ENCODE measurements around the gene MYO7A. TPM values are rescaled to one million over a fixed set of nuclear protein-coding genes. Genes with fewer than 3 reads are reported as not detected.

MYO7A gene
- total RNA-seq, 1 donor: 0.43 TPM

DNA sequence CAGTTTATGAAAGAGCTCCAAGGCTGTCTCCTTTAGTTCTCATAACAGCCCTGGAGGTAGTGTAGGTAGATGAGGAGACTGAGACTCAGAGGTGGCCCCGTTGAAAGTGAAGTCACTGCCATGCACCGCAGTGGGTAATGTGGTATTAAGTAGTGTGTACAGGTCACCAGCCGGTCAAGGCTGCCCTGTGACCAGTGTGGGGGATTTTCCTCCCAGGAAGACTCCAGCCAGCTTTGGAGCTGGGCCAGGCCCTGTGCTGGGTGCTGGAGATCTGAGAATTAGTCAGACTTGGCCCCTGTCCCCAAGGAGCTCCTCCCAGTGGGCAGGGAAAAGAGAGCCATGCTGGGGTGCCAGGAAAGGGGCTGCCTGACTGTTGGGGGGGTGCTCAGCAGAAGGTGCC, 20.1 kb upstream of the MYO7A start:
- peak; percentile 2 for TF ChIP-seq CTCF (IDR thresholded peaks at IDR 0.05; ENCODE audit: insufficient read depth, low read depth, low read length)
- no peak overlapping the region for H3K4me3 ChIP-seq (ENCODE audit: low read depth, low read length)
- DNase-seq (ENCODE audit: low read depth): peak; percentile 92

DNA sequence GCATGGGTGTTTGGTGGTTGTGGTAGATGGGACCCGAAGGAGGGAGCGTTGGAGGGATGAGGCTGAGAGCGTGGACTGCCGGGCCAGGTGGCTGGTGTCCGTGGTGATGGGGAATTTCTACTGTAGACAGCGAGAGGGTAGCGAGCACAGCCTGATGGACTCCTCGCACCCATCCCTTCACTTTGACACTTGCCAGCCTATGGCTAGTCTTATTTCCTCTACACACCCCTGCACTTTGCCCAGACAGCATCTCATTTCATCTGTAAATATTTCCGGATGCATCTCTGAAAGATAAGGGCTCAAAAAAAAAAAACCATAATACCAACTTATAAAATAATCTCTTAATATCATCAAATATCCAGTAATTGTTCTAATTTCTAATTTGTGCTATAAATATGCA, 19.6 kb upstream of the MYO7A start:
- no peak for DNase-seq (ENCODE audit: low read depth)
- H3K4me3 ChIP-seq (ENCODE audit: low read depth, low read length): no peak overlapping the region
- no peak for TF ChIP-seq CTCF (IDR thresholded peaks at IDR 0.05; ENCODE audit: insufficient read depth, low read depth, low read length)

- peak; percentile 36 for DNase-seq (ENCODE audit: low read depth)
- no peak for TF ChIP-seq CTCF (IDR thresholded peaks at IDR 0.05; ENCODE audit: insufficient read depth, low read depth, low read length)
- no peak overlapping the region for H3K4me3 ChIP-seq (ENCODE audit: low read depth, low read length)
Measured at GRCh38 chr11:77109236-77110019, 18.6 kb upstream of the MYO7A start.

DNA sequence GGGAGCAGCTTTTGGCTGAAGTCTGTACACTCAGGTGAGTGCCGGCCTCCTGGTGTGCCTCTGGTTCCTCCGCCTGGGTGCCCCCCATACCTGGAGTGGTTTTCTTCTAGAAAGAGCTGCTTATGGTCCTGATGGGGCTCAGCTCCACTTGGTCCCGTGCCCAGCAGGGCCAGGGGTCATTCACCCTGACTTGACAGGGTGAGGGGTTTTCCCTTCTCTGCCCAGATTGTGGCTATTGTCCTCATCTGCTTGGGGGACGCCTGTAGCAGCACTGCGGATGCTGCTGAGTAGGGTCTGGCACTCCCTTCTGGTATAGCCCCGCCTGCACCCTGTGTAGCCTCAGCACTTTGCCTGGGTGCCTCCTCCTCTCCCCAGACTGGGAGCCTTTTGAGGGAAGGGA, 17.2 kb upstream of the MYO7A start:
- no peak overlapping the region for H3K4me3 ChIP-seq (ENCODE audit: low read depth, low read length)
- no peak for DNase-seq (ENCODE audit: low read depth)
- no peak for TF ChIP-seq CTCF (IDR thresholded peaks at IDR 0.05; ENCODE audit: insufficient read depth, low read depth, low read length)

DNA sequence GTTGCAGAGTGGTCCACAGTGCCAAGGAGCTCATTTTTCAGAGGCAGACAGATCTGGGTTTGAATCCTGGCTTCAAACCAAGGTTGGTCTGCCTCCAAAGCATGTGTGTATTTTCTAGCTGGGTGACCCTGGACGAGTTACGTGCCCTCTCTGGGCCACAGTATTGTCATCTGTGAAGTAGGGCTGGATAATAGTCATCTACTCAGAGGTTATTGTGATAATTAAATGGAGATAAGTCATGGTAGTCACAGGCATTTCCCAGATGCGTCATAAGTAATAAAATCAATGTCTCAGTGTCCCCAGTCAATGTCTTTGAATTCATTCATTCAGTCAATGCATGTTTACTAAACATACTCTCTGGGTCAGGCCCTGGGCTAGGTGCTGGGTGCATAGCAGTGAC, 16.8 kb upstream of the MYO7A start:
- no peak overlapping the region for H3K4me3 ChIP-seq (ENCODE audit: low read depth, low read length)
- no peak for TF ChIP-seq CTCF (IDR thresholded peaks at IDR 0.05; ENCODE audit: insufficient read depth, low read depth, low read length)
- DNase-seq (ENCODE audit: low read depth): peak; percentile 51

- H3K4me3 ChIP-seq (ENCODE audit: low read depth, low read length): no peak overlapping the region
- DNase-seq (ENCODE audit: low read depth): no peak
- TF ChIP-seq CTCF (IDR thresholded peaks at IDR 0.05; ENCODE audit: insufficient read depth, low read depth, low read length): no peak
Measured at GRCh38 chr11:77111946-77112345, 16.1 kb upstream of the MYO7A start.
